NCI-H1092 treated with DMSO at 0.1 percent for 48 hours (cell line): ENCODE measurements around the gene PPFIA2.

Experiments
- DNase-seq: peaks from one replicate; lab custom pipeline; 2025; lab: John Stamatoyannopoulos, UW

PPFIA2 gene

GRCh38 chr12:81347404-81347803, 411.7 kb downstream of the PPFIA2 start:
- DNase-seq: no peak

GRCh38 chr12:81340910-81341309, 418.2 kb downstream of the PPFIA2 start:
- no peak for DNase-seq

GRCh38 chr12:81339071-81339470, 420.1 kb downstream of the PPFIA2 start:
- DNase-seq: no peak

DNA sequence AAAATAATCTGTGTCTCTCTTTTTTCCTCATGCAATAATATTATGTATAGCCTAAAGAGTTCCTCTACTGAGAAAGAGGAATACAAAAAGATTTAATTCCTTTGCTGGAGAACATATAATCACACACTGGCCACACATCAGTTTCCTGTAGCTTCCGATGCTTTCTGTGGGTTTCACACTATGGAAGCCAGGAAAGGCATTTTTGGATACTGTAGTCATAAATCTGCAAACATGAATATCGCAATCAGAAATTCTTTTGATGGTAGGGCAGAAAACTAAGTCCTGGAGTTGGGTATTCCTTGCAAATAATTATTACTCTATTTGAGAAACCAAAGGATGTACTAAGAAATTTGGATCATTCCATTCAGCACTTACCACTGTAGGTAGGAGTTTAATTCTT, 421.3 kb downstream of the PPFIA2 start:
- no peak for DNase-seq

DNA sequence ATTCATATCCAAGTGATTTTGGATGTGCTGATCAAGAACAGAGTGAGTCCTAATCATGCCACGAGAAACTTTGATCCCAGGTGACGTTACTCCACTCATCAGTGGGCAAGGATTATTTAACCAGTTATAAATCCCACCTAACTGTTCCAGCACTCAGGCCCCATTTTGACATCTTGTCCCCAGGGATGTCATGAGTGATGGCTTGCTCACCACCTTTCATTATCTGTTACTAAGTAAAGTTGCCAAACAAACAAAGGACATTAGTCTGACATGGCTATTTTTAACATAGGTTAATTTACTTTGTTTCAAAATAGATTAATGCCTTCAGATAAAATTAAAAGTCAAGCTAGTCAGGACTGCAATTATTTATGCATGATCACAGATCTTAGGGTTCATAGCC, 425.3 kb downstream of the PPFIA2 start:
- no peak for DNase-seq

GRCh38 chr12:81332054-81332453, 427.1 kb downstream of the PPFIA2 start:
- no peak for DNase-seq

DNA sequence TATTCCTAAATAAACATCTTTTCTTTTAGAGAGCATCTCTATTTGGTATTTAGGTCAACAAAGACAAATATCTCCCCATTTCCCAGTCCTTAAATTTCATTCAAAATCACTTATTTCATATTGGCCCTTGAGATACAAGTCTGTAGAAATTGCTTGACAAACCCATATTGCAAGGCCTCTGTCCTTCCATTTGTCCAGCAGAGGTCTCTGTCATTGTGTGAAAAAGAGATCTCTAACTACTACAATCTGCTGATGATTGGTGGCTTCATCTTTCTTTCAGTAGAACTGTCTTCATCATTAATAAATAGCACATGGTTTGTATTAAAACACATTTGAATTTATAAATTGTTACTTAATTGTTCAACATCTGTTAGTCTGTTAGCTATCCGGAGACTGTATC, 428.7 kb downstream of the PPFIA2 start:
- no peak for DNase-seq

GRCh38 chr12:81329085-81329484, 430.1 kb downstream of the PPFIA2 start:
- DNase-seq: no peak

- DNase-seq: no peak
Measured at GRCh38 chr12:81327425-81327824, 431.7 kb downstream of the PPFIA2 start.

DNA sequence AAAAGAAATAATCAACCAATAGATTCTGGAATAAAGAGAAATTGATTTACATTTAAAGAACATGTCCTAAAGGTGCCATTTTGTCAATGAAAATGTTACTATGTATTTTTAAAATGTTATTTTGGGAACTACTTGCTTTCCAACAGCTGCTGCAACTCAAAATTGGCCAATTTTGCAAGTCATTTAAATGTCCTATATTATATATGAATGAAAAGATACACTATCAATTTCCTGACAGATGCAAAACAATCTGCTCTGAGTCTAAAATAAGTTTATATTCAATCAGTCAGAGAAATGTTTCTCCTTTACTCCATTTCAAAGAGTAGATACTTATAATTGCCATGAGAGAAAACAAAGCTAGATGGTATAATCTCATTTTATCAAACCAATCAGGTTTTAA, 434.1 kb downstream of the PPFIA2 start:
- DNase-seq: no peak

DNA sequence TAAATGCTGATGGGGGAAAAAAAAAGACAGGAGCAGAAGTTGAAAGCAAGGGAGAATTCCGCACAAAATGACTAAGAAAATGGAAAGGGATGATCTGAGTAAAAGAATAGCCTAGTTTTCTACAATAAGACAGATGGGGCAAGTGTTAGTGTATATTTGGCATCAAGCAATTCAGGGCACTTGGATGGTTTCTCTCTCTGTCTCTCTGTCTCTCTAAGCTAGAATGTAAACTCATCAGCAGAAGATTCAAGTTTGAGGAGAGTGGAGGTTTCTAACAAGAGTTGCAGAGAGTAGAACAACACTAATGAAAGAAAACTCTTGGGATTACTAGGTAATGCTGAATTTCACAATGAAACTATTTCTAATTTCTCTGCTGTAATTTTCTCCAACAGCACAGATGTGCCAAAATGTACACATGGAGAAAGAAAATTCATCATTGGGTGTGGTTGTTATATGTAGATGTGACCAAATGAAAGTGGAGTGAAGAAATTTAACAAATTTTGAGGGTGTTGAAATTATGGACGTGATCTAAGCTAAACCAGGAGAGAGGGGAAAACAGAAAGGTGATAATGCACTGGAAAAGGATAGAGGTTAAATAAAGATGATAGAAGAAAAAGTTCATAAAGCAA, 444.1 kb downstream of the PPFIA2 start:
- DNase-seq: no peak

GRCh38 chr12:81303935-81304334, 455.2 kb downstream of the PPFIA2 start:
- no peak for DNase-seq

- DNase-seq: no peak
Measured at GRCh38 chr12:81300454-81300853, 458.7 kb downstream of the PPFIA2 start.

- no peak for DNase-seq
Measured at GRCh38 chr12:81297601-81298000, 461.5 kb downstream of the PPFIA2 start.

DNA sequence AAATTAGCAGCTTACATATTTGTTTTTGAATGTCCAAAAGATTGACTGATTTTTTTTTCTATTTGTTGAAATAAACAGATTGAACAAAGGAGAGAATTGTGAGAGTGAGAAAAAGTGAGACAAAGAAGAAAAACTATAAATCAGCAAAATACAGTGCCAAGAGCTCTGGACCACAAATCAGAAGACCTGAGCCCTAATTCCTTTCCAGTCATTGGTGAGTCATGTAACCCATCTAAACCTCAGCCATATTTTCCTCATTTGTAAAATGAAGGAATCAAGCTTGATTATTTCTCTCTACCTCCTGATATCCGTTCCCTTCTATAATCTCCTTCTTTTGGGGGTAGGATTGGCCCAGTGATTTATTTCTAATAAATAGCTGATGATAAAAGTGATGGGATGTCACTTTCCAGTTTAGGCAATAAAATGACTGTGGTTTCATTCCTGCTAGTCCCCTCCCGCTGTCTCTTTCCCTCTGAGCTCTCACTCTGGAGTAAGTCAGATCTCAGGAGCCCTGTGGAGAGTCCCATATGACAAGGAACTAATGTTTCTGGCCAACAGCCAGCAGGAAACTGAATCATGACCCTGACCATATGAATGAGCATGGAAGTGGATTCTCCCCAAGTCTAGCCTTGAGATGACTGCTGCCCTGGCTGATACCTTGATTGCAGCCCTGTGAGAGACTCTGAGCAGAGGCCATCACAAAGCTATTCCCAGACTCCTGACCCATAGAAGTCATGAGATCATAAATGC, 462.4 kb downstream of the PPFIA2 start:
- DNase-seq: no peak

DNA sequence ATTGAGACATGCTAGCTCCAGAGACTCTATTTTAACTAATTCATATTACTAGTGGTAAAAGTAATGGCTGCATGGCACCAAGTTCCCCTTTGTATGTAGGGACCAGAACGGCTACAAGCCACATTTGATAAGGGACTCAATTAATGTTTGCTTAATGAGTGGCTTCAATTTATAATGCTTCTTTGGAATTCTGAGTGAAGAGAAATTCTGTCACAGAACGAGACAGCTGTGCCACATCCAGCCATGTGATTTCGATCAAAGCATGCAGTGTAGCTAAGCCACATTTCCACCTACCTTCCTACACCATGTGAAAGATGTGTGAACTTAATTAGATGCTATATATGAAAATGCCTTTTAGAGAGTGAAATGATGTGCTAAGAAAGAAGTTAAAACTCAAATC, 463.9 kb downstream of the PPFIA2 start:
- DNase-seq: no peak

DNA sequence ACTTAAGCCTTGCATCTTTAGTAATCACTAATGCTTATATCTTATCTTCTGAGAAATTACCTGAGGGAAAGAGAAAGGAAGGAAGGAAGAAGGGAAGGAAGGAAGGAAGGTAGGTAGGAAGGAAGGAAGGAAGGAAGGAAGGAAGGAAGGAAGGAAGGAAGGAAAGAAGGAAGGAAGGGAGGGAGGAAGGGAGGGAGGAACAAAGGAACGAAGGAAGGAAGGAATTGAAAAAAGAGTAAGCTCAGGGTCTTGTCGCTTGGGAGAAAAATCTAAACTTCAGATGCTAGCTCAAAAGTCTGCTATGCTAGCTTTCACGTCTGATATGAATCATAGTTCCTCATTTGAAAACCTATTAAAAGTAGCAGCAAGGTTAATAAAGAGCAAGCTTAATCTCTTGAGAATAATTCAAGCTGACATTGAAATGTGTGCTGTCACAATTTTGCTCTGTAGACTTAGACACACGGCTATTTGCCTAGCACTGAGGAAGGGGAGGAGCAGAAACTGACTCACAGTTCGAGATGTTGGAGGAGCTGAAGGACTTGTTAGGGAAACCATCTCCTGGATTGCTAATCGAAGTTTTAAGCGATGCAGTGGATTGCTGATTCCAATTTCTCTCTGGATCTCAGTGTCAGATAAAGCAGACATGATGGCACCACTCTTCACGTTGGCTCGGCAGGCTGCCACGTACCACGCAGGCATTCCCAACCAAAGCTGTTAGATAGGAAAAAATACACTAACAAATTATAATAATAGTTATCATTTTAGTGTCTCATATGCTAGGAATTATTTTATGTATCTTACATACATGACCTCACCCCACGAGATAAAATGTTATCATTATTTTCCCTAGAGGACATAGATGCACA, 464.6 kb downstream of the PPFIA2 start:
- no peak for DNase-seq

GRCh38 chr12:81288651-81289050, 470.5 kb downstream of the PPFIA2 start:
- no peak for DNase-seq

- no peak for DNase-seq
Measured at GRCh38 chr12:81284137-81284536, 475.0 kb downstream of the PPFIA2 start.

GRCh38 chr12:81274637-81275529, 484.3 kb downstream of the PPFIA2 start:
- DNase-seq: no peak

DNA sequence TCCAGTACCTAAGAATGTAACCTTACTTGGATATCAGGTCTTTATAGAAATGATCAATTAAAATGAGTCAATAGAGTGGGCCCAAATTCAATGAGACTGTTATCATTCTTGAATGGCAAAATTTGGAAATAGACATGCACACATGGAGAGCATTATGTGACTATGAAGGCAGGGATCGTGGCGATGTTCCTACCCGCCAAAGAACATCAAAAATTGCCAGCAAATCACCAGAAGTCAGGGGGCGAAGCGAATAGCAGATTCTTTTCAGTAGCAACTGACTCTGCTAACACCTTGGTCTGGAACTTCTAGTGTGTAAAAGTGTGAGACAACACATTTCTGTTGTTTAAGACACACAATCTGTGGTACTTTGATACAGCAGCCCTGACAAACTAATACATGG, 488.8 kb downstream of the PPFIA2 start:
- DNase-seq: no peak

DNA sequence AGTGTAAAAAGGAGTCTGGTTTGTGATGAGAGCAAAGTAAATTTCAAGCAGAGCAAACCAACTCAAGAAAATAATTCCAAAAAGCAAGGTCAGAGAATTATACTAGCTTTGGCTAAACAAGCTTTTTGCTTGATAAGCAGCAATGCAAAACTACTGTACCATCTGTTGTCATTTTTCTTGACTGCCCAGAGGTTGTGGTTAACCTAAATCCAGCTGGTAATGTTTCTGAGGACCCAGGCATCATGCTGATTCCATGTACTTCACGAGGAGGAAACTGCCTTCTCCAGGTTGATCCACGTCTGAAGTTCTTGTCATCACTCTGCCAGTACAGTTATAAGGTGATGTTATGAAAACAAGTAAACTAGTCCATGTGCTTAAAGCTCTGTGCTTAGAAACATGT, 496.1 kb downstream of the PPFIA2 start:
- no peak for DNase-seq
